GM20431 (cell line): Measurements from ENCODE around the gene GSX1.

Experiments
- in situ Hi-C: fragments of 300-500 bp; cut with MseI, MboI; formaldehyde crosslinking; loops from one replicate; pipeline ENCODE4 v1.15.0; 2020; ENCODE audit warnings: low sequenced_read_pairs; ENCODE audit not compliant: unreplicated experiment

GSX1 gene

GRCh38 chr13:27793507-27794367 lies 1.5 kb downstream of the GSX1 start:
- in situ Hi-C loops: no loop called here

- in situ Hi-C loops: no loop called here
These were observed 2.0 kb downstream of the GSX1 start for GRCh38 chr13:27794368-27794691.

GRCh38 chr13:27794921-27795717 lies 2.8 kb downstream of the GSX1 start:
- in situ Hi-C loops: no loop called here

GRCh38 chr13:27795718-27796019 lies 3.4 kb downstream of the GSX1 start:
- in situ Hi-C loops: no loop called here

- in situ Hi-C loops: no loop called here
These were observed 4.4 kb downstream of the GSX1 start for GRCh38 chr13:27796544-27797227.

GRCh38 chr13:27797228-27797624 lies 4.9 kb downstream of the GSX1 start:
- in situ Hi-C loops: no loop called here

GRCh38 chr13:27806744-27807387 lies 14.6 kb downstream of the GSX1 start:
- in situ Hi-C loops: loop anchor here (25.0 kb wide), 2 partner anchors 420 to 845 kb away; no protein-coding TSS in a partner anchor

GRCh38 chr13:27808851-27809550 lies 16.7 kb downstream of the GSX1 start:
- in situ Hi-C loops: loop anchor here (25.0 kb wide), 2 partner anchors 422 to 847 kb away; no protein-coding TSS in a partner anchor

- in situ Hi-C loops: loop anchor here (25.0 kb wide), 2 partner anchors 423 to 848 kb away; no protein-coding TSS in a partner anchor
These were observed 17.7 kb downstream of the GSX1 start for GRCh38 chr13:27810009-27810408.

GRCh38 chr13:27810461-27810860 lies 18.2 kb downstream of the GSX1 start:
- in situ Hi-C loops: loop anchor here (25.0 kb wide), 2 partner anchors 423 to 848 kb away; no protein-coding TSS in a partner anchor

GRCh38 chr13:27813826-27814225 lies 21.5 kb downstream of the GSX1 start:
- in situ Hi-C loops: loop anchor here (25.0 kb wide), 2 partner anchors 427 to 852 kb away; no protein-coding TSS in a partner anchor

GRCh38 chr13:27817832-27818231 lies 25.5 kb downstream of the GSX1 start:
- in situ Hi-C loops: loop anchor here (25.0 kb wide), 2 partner anchors 431 to 856 kb away; no protein-coding TSS in a partner anchor

GRCh38 chr13:27820524-27821482 lies 28.5 kb downstream of the GSX1 start:
- in situ Hi-C loops: loop anchor here (25.0 kb wide), 2 partner anchors 434 to 859 kb away; no protein-coding TSS in a partner anchor

GRCh38 chr13:27821566-27821965 lies 29.3 kb downstream of the GSX1 start:
- in situ Hi-C loops: loop anchor here (25.0 kb wide), 2 partner anchors 434 to 859 kb away; no protein-coding TSS in a partner anchor

- in situ Hi-C loops: loop anchor here (25.0 kb wide), 2 partner anchors 435 to 860 kb away; no protein-coding TSS in a partner anchor
These were observed 30.1 kb downstream of the GSX1 start for GRCh38 chr13:27822258-27822872.

- in situ Hi-C loops: loop anchor here (25.0 kb wide), 2 partner anchors 436 to 861 kb away; no protein-coding TSS in a partner anchor
These were observed 30.6 kb downstream of the GSX1 start for GRCh38 chr13:27822873-27823311.

GRCh38 chr13:27824121-27824520 lies 31.8 kb downstream of the GSX1 start:
- in situ Hi-C loops: loop anchor here (25.0 kb wide), 2 partner anchors 437 to 862 kb away; no protein-coding TSS in a partner anchor
